ENCODE results near the gene CHRNA3.
A peak's percentile ranks its signal among the peaks of the same experiment; 100 is the strongest.

Gene CHRNA3

GRCh38 chr15:78651930-78652615 lies 31.3 kb upstream of the CHRNA3 start:
- no peaks in the 10 kb centered on the region for H3K27me3 ChIP-seq (ENCODE audit: control insufficient read depth, insufficient read depth, low read length, poor library complexity, severe bottlenecking)
- 85 to 98% methylated on average over 1 of the region's 1 CpG for WGBS, 2 experiments
- no peak overlapping the region for H3K27ac ChIP-seq (ENCODE audit: insufficient read depth, low read depth, low read length, poor library complexity, severe bottlenecking)
- no peaks in the 10 kb centered on the region for H3K9me3 ChIP-seq (ENCODE audit: control insufficient read depth, low read length)
- H3K36me3 ChIP-seq (ENCODE audit: control insufficient read depth, insufficient read depth, low read length): no peaks in the 10 kb centered on the region
- no peak overlapping the region for H3K4me3 ChIP-seq (ENCODE audit: insufficient read depth, low read depth, low read length)
- H3K4me1 ChIP-seq (ENCODE audit: control insufficient read depth, insufficient read depth, low read length): no peaks in the 10 kb centered on the region

GRCh38 chr15:78651007-78651406 lies 30.2 kb upstream of the CHRNA3 start:
- Histone ChIP-seq H3K27ac (ENCODE audit: insufficient read depth, low read depth, low read length, poor library complexity, severe bottlenecking) (no peak overlapping the region), H3K4me3 (ENCODE audit: insufficient read depth, low read depth, low read length) (no peak overlapping the region), H3K4me1 (ENCODE audit: control insufficient read depth, insufficient read depth, low read length) (no peaks in the 10 kb centered on the region), H3K27me3 (ENCODE audit: control insufficient read depth, insufficient read depth, low read length, poor library complexity, severe bottlenecking) (no peaks in the 10 kb centered on the region), H3K9me3 (ENCODE audit: control insufficient read depth, low read length) (no peaks in the 10 kb centered on the region), H3K36me3 (ENCODE audit: control insufficient read depth, insufficient read depth, low read length) (no peaks in the 10 kb centered on the region)
- 90 to 93% methylated on average over 3 of the region's 3 CpGs for WGBS, 2 experiments

GRCh38 chr15:78650022-78650421 lies 29.2 kb upstream of the CHRNA3 start:
- H3K27ac ChIP-seq (ENCODE audit: insufficient read depth, low read depth, low read length, poor library complexity, severe bottlenecking): no peak overlapping the region
- H3K4me3 ChIP-seq (ENCODE audit: insufficient read depth, low read depth, low read length): no peak overlapping the region
- no peaks in the 10 kb centered on the region for H3K36me3 ChIP-seq (ENCODE audit: control insufficient read depth, insufficient read depth, low read length)
- no peaks in the 10 kb centered on the region for H3K4me1 ChIP-seq (ENCODE audit: control insufficient read depth, insufficient read depth, low read length)
- no peaks in the 10 kb centered on the region for H3K27me3 ChIP-seq (ENCODE audit: control insufficient read depth, insufficient read depth, low read length, poor library complexity, severe bottlenecking)
- H3K9me3 ChIP-seq (ENCODE audit: control insufficient read depth, low read length): no peaks in the 10 kb centered on the region
- WGBS, 2 experiments: 91% methylated on average over 4 of the region's 4 CpGs

- Histone ChIP-seq H3K27ac (ENCODE audit: insufficient read depth, low read depth, low read length, poor library complexity, severe bottlenecking) (no peak overlapping the region), H3K4me3 (ENCODE audit: insufficient read depth, low read depth, low read length) (no peak overlapping the region), H3K9me3 (ENCODE audit: control insufficient read depth, low read length) (no peaks in the 10 kb centered on the region), H3K4me1 (ENCODE audit: control insufficient read depth, insufficient read depth, low read length) (peaks cover 6% of the 10 kb centered on the region), H3K27me3 (ENCODE audit: control insufficient read depth, insufficient read depth, low read length, poor library complexity, severe bottlenecking) (peaks cover 25% of the 10 kb centered on the region), H3K36me3 (ENCODE audit: control insufficient read depth, insufficient read depth, low read length) (no peaks in the 10 kb centered on the region)
- 90% methylated on average over 4 of the region's 4 CpGs for WGBS, 2 experiments
Observed at GRCh38 chr15:78645009-78645408, 24.2 kb upstream of the CHRNA3 start.

GRCh38 chr15:78642331-78642730 lies 21.5 kb upstream of the CHRNA3 start:
- 90 to 95% methylated on average over 5 of the region's 5 CpGs for WGBS, 2 experiments
- H3K36me3 ChIP-seq (ENCODE audit: control insufficient read depth, insufficient read depth, low read length): no peaks in the 10 kb centered on the region
- no peak overlapping the region for H3K4me3 ChIP-seq (ENCODE audit: insufficient read depth, low read depth, low read length)
- H3K27ac ChIP-seq (ENCODE audit: insufficient read depth, low read depth, low read length, poor library complexity, severe bottlenecking): no peak overlapping the region
- peaks cover 6% of the 10 kb centered on the region for H3K4me1 ChIP-seq (ENCODE audit: control insufficient read depth, insufficient read depth, low read length)
- H3K27me3 ChIP-seq (ENCODE audit: control insufficient read depth, insufficient read depth, low read length, poor library complexity, severe bottlenecking): peaks cover 30% of the 10 kb centered on the region
- no peaks in the 10 kb centered on the region for H3K9me3 ChIP-seq (ENCODE audit: control insufficient read depth, low read length)

GRCh38 chr15:78641749-78642275 lies 21.0 kb upstream of the CHRNA3 start:
- 46 to 50% methylated on average over 11 of the region's 11 CpGs for whole genome bisulfite sequencing, 2 experiments
- Histone ChIP-seq H3K4me3 (ENCODE audit: insufficient read depth, low read depth, low read length) (no peak overlapping the region), H3K4me1 (ENCODE audit: control insufficient read depth, insufficient read depth, low read length) (peaks cover 6% of the 10 kb centered on the region), H3K9me3 (ENCODE audit: control insufficient read depth, low read length) (no peaks in the 10 kb centered on the region), H3K27me3 (ENCODE audit: control insufficient read depth, insufficient read depth, low read length, poor library complexity, severe bottlenecking) (peaks cover 30% of the 10 kb centered on the region), H3K27ac (ENCODE audit: insufficient read depth, low read depth, low read length, poor library complexity, severe bottlenecking) (no peak overlapping the region), H3K36me3 (ENCODE audit: control insufficient read depth, insufficient read depth, low read length) (no peaks in the 10 kb centered on the region)

- Histone ChIP-seq H3K27ac (ENCODE audit: insufficient read depth, low read depth, low read length, poor library complexity, severe bottlenecking) (no peak within 1 kb of the TSS), H3K4me1 (ENCODE audit: control insufficient read depth, insufficient read depth, low read length) (peaks cover 6% of the 10 kb centered on the region), H3K27me3 (ENCODE audit: control insufficient read depth, insufficient read depth, low read length, poor library complexity, severe bottlenecking) (peaks cover 30% of the 10 kb centered on the region), H3K4me3 (ENCODE audit: insufficient read depth, low read depth, low read length) (peak within 1 kb of the TSS; percentile 51), H3K9me3 (ENCODE audit: control insufficient read depth, low read length) (no peaks in the 10 kb centered on the region), H3K36me3 (ENCODE audit: control insufficient read depth, insufficient read depth, low read length) (no peaks in the 10 kb centered on the region)
- WGBS, 2 experiments: 1% methylated on average over 47 of the region's 47 CpGs
Observed at GRCh38 chr15:78641102-78641748, 20.4 kb upstream of the CHRNA3 start, which contains the start of gene CHRNB4. TSS of gene CHRNB4 (minus strand) at chr15:78641210. CDS start at chr15:78641133, 77 bp downstream.

GRCh38 chr15:78640527-78641101 lies 19.8 kb upstream of the CHRNA3 start:
- H3K9me3 ChIP-seq (ENCODE audit: control insufficient read depth, low read length): no peaks in the 10 kb centered on the region
- peaks cover 30% of the 10 kb centered on the region for H3K27me3 ChIP-seq (ENCODE audit: control insufficient read depth, insufficient read depth, low read length, poor library complexity, severe bottlenecking)
- H3K27ac ChIP-seq (ENCODE audit: insufficient read depth, low read depth, low read length, poor library complexity, severe bottlenecking): no peak overlapping the region
- peaks cover 6% of the 10 kb centered on the region for H3K4me1 ChIP-seq (ENCODE audit: control insufficient read depth, insufficient read depth, low read length)
- peak overlapping the region; percentile 51 for H3K4me3 ChIP-seq (ENCODE audit: insufficient read depth, low read depth, low read length)
- 5 to 8% methylated on average over 32 of the region's 32 CpGs for WGBS, 2 experiments
- no peaks in the 10 kb centered on the region for H3K36me3 ChIP-seq (ENCODE audit: control insufficient read depth, insufficient read depth, low read length)

- Histone ChIP-seq H3K9me3 (ENCODE audit: control insufficient read depth, low read length) (no peaks in the 10 kb centered on the region), H3K4me3 (ENCODE audit: insufficient read depth, low read depth, low read length) (no peak overlapping the region), H3K36me3 (ENCODE audit: control insufficient read depth, insufficient read depth, low read length) (no peaks in the 10 kb centered on the region), H3K4me1 (ENCODE audit: control insufficient read depth, insufficient read depth, low read length) (peaks cover 6% of the 10 kb centered on the region), H3K27me3 (ENCODE audit: control insufficient read depth, insufficient read depth, low read length, poor library complexity, severe bottlenecking) (peaks cover 30% of the 10 kb centered on the region), H3K27ac (ENCODE audit: insufficient read depth, low read depth, low read length, poor library complexity, severe bottlenecking) (no peak overlapping the region)
- 45 to 49% methylated on average over 4 of the region's 4 CpGs for WGBS, 2 experiments
Observed at GRCh38 chr15:78638658-78639314, 18.0 kb upstream of the CHRNA3 start.

Data from ectodermal cell (in vitro differentiated cells).